Stimulated activated CD4-positive, alpha-beta T cell treated with anti-CD3 and anti-CD28 coated beads, Interleukin-12 subunit alpha, Interleukin-12 subunit beta, amount 100 ng/mL, for 24 hours (primary cell): ENCODE measurements around the gene KRT78.

Experiments
- DNase-seq, 2 experiments: peaks; one replicate each; pipeline ENCODE4 v3.0.0-alpha.2; 2020; ENCODE audit warnings: low read depth in 2 of 2

Gene KRT78

GRCh38 chr12:52812749-52813148 lies 36.0 kb downstream of the KRT78 start:
- DNase-seq: no peak

DNA sequence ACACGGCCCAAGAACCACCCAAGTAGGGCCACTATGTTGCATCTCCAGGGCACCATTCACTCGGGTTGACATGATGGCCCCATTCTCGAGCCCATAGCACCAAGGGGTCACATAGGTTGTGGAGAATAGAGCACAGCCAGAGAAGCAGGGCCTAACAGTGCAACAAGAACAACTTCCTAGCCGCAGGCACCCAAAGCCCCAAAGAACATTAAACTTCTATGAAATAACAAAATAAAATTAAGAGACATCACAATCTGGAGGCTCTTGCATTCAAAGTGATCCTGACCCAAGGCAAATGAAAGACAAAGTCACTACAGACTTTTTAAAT lies 36.8 kb downstream of the KRT78 start:
- DNase-seq: no peak

DNA sequence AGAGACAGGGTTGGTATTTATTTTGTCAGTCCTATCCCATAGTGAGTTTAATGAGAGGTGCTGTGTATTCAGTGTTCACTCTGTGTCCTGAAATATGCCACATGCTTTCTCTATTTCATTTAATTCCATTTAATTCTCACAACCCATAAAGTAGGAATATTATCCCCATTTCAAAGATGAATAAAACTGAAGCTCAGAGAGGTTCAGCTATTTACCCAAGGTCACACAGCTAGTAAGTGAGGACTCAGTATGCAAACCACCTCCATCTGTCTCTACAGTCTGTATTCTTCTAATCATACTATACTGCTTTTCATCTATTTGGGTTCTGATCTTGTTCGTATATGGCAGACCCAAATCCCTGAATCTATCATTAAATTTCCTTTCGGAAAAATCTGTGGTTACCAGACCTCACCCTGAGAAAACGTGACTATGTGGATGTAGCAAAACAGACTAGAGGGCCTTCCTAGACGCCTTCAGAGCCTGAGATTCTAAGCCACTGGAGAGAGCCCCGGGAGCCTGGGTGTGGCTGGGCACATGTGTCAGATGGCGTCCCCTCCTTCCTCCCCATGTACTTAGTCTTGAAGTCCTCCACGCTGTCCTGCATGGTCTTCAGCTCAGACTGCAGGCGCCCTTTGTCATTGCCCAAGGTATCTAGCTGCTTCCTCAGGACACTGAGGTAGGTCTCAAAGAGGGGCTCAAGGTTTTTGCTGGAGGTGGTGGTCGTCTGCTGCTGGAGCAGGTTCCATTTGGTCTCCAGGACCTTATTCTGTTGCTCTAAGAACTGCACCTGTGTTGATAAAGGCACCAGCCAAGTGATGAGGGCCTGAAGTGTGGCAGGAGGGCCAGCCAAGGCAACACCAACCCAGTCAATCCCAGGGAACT lies 37.4 kb downstream of the KRT78 start:
- no peak for DNase-seq

GRCh38 chr12:52810554-52810953 lies 38.2 kb downstream of the KRT78 start:
- no peak for DNase-seq

- DNase-seq: no peak
Observed at GRCh38 chr12:52809166-52809565, 39.6 kb downstream of the KRT78 start.

GRCh38 chr12:52808573-52809160 lies 40.1 kb downstream of the KRT78 start:
- no peak for DNase-seq

- no peak for DNase-seq
Observed at GRCh38 chr12:52807544-52808470, 41.0 kb downstream of the KRT78 start.

GRCh38 chr12:52806821-52807543 lies 41.8 kb downstream of the KRT78 start:
- no peak for DNase-seq

DNA sequence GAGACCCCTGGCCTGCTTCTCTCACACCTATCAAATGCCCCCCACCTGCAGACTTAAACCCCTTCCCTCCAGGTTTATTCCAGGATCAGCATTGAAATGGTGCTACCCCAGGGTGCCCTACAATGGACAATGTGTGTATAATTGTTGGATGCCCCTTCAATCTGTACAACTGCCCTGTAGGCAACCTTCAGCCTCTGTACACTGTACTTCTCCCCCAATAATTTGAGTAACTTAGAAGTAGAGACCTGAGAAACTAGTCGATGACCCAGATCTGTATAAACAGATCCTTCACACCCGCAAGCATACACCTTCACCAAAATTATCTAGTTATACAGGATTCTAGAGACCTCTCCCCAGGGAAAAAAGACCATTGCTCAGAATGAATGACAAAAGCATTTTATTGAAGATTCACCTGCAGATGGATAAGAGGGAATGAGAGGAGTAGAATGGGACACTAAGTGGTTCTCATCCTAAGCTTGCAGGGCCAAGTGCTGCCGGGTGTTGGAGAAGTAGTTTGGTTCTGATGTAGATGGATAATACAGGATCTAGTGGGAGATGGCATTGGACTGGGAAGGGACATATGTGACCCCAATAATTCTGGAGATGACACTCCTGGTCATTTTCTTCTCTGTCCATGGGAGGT lies 42.5 kb downstream of the KRT78 start:
- DNase-seq: no peak

- no peak for DNase-seq
Observed at GRCh38 chr12:52805739-52806138, 43.1 kb downstream of the KRT78 start.

DNA sequence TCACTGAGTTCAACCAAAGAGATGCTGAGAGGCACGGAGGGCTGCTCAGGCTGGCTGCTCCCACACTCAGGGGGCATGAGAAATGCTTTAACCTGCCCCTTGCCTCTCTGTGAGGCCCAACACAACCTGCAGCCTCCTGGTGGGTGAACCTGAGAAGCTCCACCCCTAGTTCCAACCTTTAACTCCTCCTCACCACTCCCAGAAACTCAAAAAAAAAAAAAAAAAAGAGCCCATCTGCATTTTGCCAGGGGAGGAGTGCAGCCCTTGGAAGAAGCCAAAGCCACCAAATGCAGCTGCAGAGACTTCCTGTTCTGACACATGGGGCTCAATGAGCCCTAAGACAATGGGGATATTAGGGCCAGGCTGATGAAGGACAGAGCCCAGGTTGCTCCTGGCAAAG lies 43.8 kb downstream of the KRT78 start:
- DNase-seq: no peak

GRCh38 chr12:52802442-52802841 lies 46.4 kb downstream of the KRT78 start:
- no peak for DNase-seq

GRCh38 chr12:52801773-52802172 lies 47.0 kb downstream of the KRT78 start:
- no peak for DNase-seq

- DNase-seq: no peak
Observed at GRCh38 chr12:52800259-52800917, 48.4 kb downstream of the KRT78 start.

DNA sequence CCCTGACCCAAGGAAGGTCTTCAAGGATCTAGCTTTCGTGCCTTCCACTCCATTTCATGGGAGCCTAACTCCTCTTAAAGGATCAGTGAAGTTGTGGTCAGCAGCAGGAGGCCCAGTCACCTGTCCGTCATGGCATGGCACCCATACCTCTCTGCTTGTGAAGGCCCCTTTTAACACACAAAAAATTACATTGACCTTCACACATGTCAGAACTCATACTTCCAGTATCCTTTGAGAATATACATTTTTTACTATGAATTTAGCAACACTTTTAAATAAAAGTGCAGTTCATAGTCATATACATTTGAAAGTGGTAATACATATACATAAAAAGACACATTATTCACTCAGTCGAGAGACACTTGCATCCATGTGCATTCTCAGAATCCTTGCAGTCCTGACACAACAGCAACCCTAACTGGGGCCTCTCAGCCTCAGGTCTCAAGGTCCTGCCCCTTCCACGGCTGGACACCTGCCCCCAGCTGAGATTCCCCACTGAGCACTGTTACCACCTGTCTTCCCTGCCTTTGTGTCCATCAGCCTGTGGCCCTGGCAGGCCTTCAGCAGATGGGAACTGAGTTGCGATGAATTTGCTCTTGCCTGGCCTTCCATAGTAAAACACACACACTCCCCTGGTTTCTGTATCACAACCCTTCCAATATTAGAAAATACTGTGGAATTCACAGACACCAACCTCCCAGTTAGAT lies 49.1 kb downstream of the KRT78 start:
- DNase-seq: no peak

- DNase-seq: no peak
Observed at GRCh38 chr12:52798671-52799504, 49.9 kb downstream of the KRT78 start.

GRCh38 chr12:52798003-52798670 lies 50.7 kb downstream of the KRT78 start:
- DNase-seq: no peak

DNA sequence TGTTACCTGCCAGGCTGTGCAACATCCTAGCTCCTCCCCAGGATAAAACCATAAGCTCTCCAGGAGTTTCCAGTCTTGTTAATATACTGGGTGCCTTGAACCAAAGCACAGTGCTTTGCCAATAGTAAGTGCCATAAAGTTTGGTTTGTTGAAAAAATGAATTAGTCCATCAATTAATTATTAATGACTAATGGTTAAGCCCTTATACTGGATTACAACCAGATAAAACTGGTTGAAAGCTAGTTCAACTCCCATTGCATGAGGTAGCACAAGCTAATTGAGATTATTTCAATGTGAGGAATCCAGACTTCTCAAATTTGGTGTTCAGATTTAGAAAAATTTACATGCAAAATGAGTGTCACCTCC lies 51.3 kb downstream of the KRT78 start:
- DNase-seq: no peak
